Gastrocnemius medialis (tissue), 4 donors: Measurements from ENCODE around the gene MED14.

ENCODE experiments used
- POLR2A ChIP-seq, 2 donors: fragments of 450-650 bp; IDR thresholded peaks; one replicate each; pipeline ENCODE4 v1.6.1; 2017; ENCODE audit warnings: antibody characterized with exemption in 2 of 2, mild to moderate bottlenecking in 2 of 2, moderate library complexity in 2 of 2
- TF ChIP-seq, protein P1 (sequence below), 5 experiments: fragments of 450-650 bp in 3 of 5; fragments of 200-600 bp in 2 of 5; sonication (generic) in 2 of 5; IDR thresholded peaks in 4 of 5; conservative IDR thresholded peaks in 1 of 5; 1 replicate in 4 of 5; 2 replicates in 1 of 5; pipeline ENCODE4 v1.5.1; 2016 to 2019; ENCODE audit warnings: antibody characterized with exemption in 5 of 5, mild to moderate bottlenecking in 3 of 5, moderate library complexity in 3 of 5

DNA sequence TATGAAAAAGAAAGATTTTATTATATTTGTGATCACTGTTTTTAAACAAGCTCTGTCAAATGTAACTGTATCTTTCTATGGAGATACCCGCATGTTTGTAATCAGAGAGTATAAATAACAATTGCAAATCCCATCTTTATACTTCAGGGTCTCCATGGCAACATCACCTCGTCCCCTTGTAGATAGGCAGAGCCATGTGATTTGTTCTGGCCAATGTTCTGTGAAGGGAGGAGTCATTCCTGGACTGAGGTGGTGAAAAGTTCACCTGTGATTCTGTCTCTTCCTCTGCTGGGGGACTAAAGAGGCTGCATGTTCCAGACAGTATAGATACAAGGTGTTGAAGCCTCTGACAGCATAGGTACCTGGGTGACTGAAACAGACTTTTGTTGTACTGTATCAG, 45.6 kb upstream of the MED14 start:
- TF ChIP-seq, protein P1, sequence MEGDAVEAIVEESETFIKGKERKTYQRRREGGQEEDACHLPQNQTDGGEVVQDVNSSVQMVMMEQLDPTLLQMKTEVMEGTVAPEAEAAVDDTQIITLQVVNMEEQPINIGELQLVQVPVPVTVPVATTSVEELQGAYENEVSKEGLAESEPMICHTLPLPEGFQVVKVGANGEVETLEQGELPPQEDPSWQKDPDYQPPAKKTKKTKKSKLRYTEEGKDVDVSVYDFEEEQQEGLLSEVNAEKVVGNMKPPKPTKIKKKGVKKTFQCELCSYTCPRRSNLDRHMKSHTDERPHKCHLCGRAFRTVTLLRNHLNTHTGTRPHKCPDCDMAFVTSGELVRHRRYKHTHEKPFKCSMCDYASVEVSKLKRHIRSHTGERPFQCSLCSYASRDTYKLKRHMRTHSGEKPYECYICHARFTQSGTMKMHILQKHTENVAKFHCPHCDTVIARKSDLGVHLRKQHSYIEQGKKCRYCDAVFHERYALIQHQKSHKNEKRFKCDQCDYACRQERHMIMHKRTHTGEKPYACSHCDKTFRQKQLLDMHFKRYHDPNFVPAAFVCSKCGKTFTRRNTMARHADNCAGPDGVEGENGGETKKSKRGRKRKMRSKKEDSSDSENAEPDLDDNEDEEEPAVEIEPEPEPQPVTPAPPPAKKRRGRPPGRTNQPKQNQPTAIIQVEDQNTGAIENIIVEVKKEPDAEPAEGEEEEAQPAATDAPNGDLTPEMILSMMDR (IDR thresholded peaks at IDR 0.05 in 4 of 5, conservative IDR thresholded peaks at IDR 0.05 in 1 of 5), result no peak
- TF ChIP-seq POLR2A (IDR thresholded peaks at IDR 0.05), result no peak
